Lower leg skin (tissue), 4 donors: ENCODE data around the gene ACSF3. TPM values are rescaled to one million over a fixed set of nuclear protein-coding genes. Genes with fewer than 3 reads are reported as not detected.

Source experiments
- DNase-seq, 2 donors: peaks; one replicate each; pipeline ENCODE4 v3.0.0-alpha.2; 2019; ENCODE audit warnings: low spot score in 2 of 2
- H3K4me3 ChIP-seq: fragments of 200-600 bp; sonication (generic); 2 replicates; pipeline ENCODE4 v1.5.1; 2017; ENCODE audit warnings: mild to moderate bottlenecking, low read depth; ENCODE audit not compliant: poor library complexity, severe bottlenecking
- POLR2A ChIP-seq, 2 donors: fragments of 450-650 bp; IDR thresholded peaks; one replicate each; pipeline ENCODE4 v1.6.1; 2016 to 2017; ENCODE audit warnings: antibody characterized with exemption in 2 of 2, mild to moderate bottlenecking in 1 of 2, moderate library complexity in 1 of 2
- WGBS, 2 donors: methylation state at CpG; one replicate each; pipeline ENCODE4 v1.1.5; 2018; 5-methylcytosine and 5-hydroxymethylcytosine counted together
- intact Hi-C: fragments of 100-400 bp; cut with DNase I; formaldehyde crosslinking; loops from one replicate; pipeline ENCODE4 v1.15.0; 2023; ENCODE audit warnings: low total_unique reads
- total RNA-seq, 4 donors: library from RNA; depleted of rRNA; stranded (reverse); fragments of >200 nt; gene quantifications; one replicate each; pipeline ENCODE4 v1.1.0, GENCODE V29; 2016
- TF ChIP-seq, protein P1 (sequence below), 3 donors: fragments of 450-650 bp; IDR thresholded peaks; one replicate each; pipeline ENCODE4 v1.5.1; 2016; ENCODE audit warnings: antibody characterized with exemption in 3 of 3, mild to moderate bottlenecking in 3 of 3, moderate library complexity in 2 of 3

ACSF3 gene
- total RNA-seq, 4 donors from 2014 or later, result 22.7 to 42.3 (median 34.4) TPM

DNA sequence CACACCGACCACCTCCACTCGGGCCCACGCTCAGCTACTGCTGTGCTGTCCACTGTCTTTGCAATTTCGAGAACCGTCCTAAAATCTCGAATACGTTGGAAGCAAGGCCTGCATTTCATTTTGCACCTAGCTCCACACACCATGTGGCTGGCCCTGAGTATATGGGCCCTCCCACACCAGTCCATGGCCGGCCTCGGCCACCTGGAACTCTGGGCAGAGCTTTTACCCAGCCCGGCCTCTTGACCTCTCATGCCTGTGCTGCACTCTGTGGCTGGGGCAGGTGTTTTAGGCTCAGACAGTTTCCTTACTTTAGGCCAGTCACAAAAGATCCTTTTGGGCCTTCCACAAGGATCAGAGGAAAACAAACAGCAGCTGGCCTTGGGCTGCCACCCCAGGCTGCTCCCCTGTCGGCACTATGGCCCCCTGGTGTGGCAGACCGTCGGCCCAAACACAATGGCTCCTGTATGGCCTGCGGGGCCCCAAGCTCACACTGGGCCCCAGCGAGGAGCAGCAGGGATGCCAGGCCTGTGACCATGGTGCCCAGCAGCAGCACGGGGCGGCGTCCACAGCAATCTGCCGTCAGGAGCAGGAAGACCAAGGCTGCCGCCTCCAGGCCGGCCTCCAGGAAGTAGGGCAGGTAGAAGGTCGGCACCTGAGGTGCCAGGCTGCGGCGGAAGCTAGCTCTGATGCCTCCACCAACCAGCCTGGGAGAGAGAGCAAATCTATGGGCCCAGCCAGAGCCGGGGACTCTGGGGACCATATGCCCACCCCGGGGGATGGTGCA is 104.2 kb downstream of the ACSF3 start:
- intact Hi-C loops, result no loop called here
- DNase-seq, result no peak
- H3K4me3 ChIP-seq, result no peak overlapping the region
- WGBS, 2 donors, result 79 to 86% methylated on average over 19 to 20 of the region's 26 CpGs
- TF ChIP-seq, protein P1, sequence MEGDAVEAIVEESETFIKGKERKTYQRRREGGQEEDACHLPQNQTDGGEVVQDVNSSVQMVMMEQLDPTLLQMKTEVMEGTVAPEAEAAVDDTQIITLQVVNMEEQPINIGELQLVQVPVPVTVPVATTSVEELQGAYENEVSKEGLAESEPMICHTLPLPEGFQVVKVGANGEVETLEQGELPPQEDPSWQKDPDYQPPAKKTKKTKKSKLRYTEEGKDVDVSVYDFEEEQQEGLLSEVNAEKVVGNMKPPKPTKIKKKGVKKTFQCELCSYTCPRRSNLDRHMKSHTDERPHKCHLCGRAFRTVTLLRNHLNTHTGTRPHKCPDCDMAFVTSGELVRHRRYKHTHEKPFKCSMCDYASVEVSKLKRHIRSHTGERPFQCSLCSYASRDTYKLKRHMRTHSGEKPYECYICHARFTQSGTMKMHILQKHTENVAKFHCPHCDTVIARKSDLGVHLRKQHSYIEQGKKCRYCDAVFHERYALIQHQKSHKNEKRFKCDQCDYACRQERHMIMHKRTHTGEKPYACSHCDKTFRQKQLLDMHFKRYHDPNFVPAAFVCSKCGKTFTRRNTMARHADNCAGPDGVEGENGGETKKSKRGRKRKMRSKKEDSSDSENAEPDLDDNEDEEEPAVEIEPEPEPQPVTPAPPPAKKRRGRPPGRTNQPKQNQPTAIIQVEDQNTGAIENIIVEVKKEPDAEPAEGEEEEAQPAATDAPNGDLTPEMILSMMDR (IDR thresholded peaks at IDR 0.05), result no peak
- no peak for TF ChIP-seq POLR2A (IDR thresholded peaks at IDR 0.05)

DNA sequence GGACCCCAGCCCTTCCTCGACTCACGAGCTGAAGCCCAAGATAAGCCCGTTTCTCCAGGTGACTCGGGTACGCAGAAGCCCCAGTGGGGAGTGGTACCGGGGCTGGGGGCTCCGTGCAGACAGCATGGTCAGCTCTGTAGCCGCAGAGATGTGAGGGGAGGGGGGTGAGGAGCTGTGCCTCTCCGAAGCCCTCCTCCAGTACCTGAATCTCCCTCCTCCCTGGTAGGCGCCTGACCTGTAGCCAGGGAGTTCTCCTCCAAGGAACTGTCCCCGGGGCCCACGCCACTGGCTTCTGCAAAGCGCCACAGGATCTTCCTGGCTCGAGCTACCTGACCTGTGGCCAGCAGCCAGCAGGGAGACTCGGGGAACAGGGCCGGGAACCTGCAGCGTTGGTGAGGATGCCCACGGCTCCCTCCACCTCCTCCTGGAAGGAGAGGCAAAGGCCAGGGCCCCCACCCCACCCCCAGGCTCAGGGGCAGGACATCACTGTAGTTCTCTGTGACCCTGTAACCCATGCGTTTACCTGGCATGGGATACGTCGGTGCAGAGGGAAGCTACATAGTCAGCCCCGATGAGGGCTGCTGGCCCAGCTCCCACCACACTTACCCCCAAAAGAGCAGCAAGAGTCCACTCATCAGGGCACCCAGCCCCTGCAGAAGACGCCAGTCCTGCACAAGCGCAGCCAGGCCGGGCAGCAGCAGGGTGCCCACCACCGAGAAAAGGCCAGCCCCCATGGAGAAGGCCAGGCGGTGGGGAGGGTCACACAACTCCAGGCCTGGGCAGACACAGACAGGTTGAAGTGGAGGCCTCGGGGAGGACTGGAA is 105.0 kb downstream of the ACSF3 start:
- DNase-seq, result no peak
- intact Hi-C loops, result no loop called here
- WGBS, 2 donors, result 76% methylated on average over 19 to 26 of the region's 28 CpGs

DNA sequence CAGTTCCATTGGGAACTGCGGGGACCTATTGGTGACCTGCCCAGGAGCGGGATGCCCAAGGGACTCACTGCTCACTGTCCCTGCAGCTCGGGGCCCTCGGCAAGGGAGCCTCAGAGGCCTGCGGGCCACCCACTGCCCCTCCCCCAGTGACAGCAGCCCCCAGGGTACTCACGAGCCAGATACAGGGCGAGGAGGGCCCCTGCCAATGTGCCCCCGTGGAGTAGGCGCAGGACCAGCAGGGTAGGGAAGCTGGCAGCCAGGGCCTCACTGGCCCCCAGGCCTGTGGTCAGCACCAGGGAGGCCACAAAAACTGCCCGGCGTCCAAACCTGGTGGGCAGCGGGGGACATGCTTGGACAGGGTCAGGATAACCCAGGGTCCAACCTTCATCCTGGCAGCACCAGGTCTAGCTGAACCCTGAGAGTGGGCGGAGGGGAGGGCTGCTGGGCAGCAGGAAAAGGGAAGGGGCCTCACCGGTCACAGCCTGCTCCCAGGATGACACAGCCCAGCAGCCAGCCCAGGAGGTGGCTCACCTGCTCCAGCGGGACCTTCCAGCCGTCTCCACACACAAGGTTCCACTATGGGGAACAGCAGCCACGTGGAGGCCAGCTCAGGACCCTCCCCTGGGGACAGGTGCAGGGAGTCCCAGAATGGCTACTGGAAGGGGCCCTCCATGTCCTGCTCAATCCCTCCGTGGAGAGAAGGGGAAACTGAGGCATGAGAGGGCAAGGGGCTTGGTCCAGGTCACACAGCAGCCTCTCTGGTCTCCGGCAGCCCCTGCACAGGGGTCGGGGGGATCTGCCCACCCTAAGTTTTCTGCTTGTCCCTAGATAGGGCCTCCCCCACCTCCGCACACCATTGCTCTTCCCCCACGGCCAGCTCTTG is 105.8 kb downstream of the ACSF3 start:
- intact Hi-C loops, result no loop called here
- TF ChIP-seq, protein P1 (IDR thresholded peaks at IDR 0.05), result no peak
- no peak for TF ChIP-seq POLR2A (IDR thresholded peaks at IDR 0.05)
- WGBS, 2 donors, result 67 to 73% methylated on average over 13 to 15 of the region's 22 CpGs
- no peak for DNase-seq
- H3K4me3 ChIP-seq, result no peak overlapping the region

More for the DNA sequence above, 105.0 kb downstream of the ACSF3 start:
- TF ChIP-seq, protein P1 (IDR thresholded peaks at IDR 0.05), result no peak
- H3K4me3 ChIP-seq, result no peak overlapping the region

DNA sequence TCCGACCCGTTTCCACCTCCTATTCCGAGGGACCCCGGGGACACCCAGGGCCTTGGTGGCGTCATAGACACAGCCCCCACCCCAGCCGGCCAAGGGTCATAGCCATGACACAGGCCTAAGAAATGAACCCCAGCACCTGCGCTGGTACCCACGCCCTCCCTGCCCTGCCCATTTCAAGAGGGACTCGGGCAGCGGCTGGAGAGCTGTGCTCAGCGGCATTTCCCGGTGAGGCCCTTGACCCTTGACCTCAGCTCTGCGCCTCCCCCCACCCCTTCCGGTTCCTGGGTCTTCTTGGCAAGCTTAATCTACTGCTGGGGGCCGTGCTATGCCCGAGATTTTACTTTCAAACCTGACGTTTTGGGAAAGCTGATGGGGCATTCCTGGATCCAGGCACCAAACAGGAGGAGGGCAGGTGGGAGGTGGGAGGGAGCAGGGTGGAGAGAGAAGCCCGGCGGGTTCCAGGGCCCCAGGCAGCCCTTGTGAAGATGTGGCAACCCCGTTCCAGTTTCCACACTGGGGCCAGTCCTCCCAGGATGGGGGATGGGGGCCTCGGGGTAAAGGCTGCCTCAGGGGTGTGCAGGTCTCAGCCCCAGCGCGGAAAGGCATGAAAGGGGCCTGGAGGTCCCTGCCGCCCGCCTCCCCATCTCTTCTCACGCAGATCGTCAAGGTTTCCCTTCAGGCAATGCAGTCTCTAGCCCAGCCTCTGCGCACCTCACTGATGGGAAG is 106.6 kb downstream of the ACSF3 start, which contains the start of gene SLC22A31:
SLC22A31 (minus strand) TSS at position 414 of the 726 bp plus-strand sequence; CDS start at position 378, 36 bp downstream.
- WGBS, 2 donors, result 12 to 17% methylated on average over 26 to 28 of the region's 28 CpGs
- TF ChIP-seq, protein P1 (IDR thresholded peaks at IDR 0.05), result no peak
- TF ChIP-seq POLR2A (IDR thresholded peaks at IDR 0.05), result no peak
- intact Hi-C loops, result no loop called here
- H3K4me3 ChIP-seq, result no peak within 1 kb of the TSS
- no peak for DNase-seq
